Measurements from ENCODE around the gene ADGRA3. TPM values are rescaled to one million over a fixed set of nuclear protein-coding genes. Genes with fewer than 3 reads are reported as not detected.

The ADGRA3 gene
- total RNA-seq, 1 donor from 2014 or later, result 23.1 TPM

- no peak for DNase-seq
- Mint-ChIP-seq H3K36me3 (ENCODE audit: low read depth) (no peaks in the 10 kb centered on the region), H3K9me3 (no peaks in the 10 kb centered on the region), H3K4me3 (no peak overlapping the region), H3K27me3 (no peaks in the 10 kb centered on the region), H3K4me1 (no peaks in the 10 kb centered on the region), H3K27ac (no peak overlapping the region)
- intact Hi-C loops (cut with micrococcal nuclease), result no loop called here
These were observed 177.1 kb downstream of the ADGRA3 start for GRCh38 chr4:22338796-22339195.

Other genes with a start within 250 kb of the ADGRA3 start
- gene GBA3, start 176.9 kb upstream of the ADGRA3 start, total RNA-seq, result not detected in 2 replicates

Data from activated CD4-positive, alpha-beta T cell treated with anti-CD3 and anti-CD28 coated beads, Interleukin-2, amount 10 ng/mL, durations not matched to agents 24 days and 14 days (primary cell).